Left kidney (tissue), 2 donors: ENCODE measurements around the gene PLPP4. TPM values are rescaled to one million over a fixed set of nuclear protein-coding genes. Genes with fewer than 3 reads are reported as not detected.

Experiments
- DNase-seq: peaks from one replicate; pipeline ENCODE4 v3.0.0-alpha.2; 2013
- polyA plus RNA-seq: library from polyadenylated mRNA; unstranded; fragments of 120-200 nt; gene quantifications from one replicate; pipeline ENCODE4 v1.2.1, GENCODE V29; 2013; ENCODE audit not compliant: insufficient read length

Gene PLPP4
- polyA plus RNA-seq, 1 donor: 4.6 TPM

DNA sequence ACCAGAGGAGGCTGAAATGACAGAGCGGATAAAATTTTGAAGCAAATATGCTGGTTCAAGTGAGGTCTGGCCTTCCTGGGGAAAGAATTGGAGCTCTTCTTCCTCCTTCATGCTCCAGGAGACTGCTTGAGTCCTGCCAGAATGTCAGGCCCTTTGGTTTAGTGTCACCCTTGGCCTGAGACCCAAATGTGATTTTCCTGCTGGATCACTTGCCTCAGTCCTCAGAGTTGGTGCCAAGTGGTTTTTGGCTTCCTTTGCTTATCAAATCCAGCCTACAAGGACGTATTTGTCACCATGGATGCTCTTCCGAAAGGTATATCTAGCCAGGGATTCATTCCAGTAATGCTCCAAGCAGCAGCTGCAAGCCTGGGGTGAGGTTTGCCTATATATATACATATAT is 118.4 kb downstream of the PLPP4 start:
- DNase-seq: no peak

DNA sequence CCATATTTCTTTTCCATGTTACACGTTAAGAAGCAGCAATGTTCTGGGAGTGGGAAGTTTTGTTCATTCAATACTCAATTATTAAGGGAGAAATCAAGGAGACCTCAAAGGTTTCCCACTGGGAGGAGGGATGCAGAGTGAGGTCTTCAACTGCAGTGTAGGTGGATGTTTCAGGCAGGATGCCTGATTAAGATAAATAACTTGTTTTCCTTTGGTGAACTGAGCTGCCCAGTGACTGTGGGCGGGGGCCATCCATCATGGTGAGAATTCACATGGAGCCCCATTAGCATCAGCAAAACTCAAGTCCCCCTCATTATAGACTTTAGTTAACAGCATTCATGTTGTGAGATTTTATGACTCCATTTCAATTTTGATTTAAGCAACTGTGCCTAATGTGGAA is 121.1 kb downstream of the PLPP4 start:
- peak; percentile 26 for DNase-seq

DNA sequence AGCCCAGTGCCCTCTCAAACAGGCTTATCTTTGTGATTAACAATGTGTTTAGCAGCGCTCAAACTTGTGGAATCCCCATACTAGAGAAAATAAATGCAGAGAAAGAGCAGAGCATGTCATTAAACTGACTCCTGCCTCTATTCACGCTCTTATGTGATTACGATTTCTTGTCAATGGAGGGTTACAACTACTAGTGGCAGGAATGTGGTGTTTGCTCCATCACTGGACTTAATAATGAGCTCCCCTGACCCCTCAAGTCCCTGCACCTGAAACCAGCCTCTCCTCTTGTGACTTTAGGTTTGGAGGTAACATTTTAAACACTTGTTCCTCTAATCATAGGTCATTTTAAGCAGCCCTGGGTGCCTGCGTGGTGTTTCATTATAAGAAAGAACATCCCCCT is 121.9 kb downstream of the PLPP4 start:
- no peak for DNase-seq

DNA sequence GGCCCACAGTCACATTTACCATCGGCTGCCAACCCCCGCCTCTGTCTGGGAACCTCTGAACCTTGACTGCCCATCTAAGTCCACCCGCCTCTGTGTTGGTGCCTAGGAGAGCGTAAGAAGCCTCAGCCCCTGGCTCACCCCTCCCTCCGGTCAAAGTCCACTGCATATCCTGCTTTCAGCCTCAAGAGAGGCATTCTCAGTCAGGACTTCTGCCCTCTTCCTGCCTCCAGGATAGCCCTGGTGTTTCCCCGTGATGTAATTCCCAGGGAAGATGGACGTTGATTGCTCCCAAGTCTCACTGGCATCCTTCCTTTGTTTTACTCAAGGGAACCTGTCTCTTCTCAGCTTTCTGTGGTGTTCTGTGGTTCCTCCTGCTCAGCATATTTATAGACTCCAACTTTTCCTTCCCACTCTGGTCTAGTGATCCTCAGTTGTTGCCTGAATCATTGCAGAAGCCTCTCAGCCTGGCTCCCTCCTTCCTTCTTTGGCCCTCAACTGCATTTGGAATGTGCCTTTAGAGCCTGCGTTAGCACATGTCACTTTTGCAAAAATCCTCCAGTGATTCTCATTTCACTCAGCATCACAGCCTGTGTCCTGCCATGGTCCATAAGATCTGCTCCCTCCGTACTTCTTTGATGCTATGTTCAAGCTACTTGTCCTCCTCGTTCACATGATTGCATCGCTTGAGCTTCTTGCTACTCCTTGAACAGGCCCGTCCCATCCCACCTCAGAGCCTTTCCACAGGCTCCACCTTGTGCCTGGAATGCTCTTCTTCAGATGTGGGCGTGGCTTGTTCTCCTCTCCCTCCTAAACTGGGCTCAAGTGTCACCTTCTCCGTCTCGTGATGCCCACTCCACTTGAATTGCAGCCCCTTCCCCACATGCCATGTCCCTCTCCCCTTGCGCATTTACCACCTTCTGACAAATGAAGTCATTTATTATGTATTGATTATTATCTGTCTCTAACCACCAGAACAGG is 124.2 kb downstream of the PLPP4 start:
- DNase-seq: peak; percentile 53

DNA sequence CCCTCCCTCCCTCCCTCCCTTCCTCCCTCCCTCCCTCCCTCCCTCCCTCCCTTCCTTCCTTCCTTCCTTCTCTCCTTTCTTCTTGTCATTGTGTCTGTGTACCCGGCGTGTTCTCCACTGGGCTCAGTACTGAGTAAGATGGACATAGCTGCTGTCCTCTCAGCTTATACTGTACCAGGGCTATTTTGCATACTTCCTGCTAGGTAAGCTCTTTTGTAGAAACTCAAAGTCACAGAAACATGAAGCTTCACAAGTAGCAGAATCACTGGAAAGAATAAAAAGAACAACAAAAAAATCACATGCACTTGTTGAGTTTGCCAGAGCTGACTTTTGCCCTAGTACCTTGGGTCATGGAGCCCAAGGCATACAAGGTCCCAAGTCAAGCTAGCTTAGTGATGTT is 125.7 kb downstream of the PLPP4 start:
- DNase-seq: no peak

DNA sequence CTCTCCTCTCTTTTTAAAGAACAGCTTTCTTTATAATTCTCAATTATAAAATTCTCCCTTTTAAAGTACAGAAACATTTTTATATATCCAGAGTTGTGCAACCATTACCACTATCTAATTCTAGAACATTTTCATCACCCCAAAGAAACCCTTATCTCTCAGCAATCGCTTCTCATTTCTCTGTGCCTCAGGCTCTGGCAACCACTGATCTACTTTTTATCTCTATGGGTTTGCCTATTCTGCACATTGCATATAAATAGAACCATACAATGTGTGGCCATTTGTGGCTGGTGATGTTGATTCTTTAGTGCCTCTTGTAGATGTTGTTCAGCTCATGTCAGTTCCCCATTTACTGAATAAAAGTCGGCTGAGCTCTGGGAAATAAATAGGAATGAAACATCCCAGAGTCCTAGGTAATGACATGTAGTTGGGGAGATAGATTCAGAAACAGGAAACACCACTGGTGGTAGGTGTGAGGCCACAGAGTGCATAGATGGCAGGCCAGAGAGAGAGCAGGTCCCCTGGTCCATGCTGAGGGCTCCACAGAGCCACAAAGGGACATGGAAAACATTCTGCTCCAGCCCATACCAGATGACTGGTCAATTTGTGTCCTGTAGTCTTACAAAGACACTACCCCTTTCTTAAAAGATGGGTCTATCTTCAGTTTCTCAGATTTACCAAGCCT is 126.5 kb downstream of the PLPP4 start:
- DNase-seq: no peak

DNA sequence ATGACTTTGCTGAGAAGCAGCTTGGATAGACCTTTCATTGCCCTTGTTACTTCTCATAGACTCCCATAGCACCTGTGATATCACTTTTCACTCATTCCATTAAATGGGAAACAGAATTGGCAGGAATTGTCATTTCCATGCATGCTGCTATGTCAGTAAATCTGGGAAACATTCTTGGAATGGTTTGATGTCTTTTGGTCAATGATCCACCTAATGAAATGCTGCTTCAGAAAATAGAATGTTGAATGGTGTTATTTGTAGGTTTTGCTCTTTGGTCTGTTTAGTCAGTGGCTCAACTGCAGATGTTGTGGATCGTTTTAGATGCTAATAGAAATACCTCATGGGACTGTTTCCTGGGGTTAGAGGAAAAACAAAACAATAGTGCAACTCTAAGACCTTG is 127.8 kb downstream of the PLPP4 start:
- DNase-seq: no peak

DNA sequence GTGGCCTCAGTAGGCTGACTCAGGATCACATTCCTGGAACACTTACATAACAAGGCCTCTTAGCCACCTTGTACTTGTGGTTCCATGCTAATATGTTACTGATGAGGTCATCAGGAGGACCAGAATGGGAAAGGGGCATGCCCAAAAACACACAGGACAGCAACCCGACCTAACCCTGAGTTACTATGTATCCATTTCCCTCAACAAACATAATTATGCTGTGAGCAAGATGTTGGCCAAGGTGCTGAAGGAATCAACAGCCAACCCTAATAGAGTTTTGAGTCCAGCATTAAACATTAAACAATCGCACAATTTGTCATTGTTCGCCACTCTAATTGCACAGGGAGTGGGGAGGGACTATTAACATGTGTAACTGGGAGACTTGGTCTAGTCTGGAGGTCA is 129.4 kb downstream of the PLPP4 start:
- no peak for DNase-seq

DNA sequence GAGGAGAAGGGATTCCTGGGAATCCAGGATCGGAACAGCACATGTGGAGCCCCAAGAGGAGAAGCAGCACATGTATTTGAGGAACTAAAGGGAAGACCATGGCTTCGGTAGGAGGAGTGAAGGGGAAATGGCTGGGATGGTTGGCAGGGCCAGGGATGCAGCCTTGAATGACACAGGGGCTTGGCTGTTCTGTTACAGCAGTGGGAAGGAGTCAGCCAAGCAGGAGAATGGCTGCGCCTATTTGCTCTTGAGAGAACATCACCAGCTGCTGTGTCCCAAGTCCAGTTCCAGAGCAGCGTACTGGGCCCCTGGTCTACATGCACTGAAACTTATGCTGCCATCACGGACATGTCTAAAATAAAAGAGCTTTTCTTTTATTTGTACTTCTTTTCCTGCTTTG is 130.0 kb downstream of the PLPP4 start:
- DNase-seq: no peak

DNA sequence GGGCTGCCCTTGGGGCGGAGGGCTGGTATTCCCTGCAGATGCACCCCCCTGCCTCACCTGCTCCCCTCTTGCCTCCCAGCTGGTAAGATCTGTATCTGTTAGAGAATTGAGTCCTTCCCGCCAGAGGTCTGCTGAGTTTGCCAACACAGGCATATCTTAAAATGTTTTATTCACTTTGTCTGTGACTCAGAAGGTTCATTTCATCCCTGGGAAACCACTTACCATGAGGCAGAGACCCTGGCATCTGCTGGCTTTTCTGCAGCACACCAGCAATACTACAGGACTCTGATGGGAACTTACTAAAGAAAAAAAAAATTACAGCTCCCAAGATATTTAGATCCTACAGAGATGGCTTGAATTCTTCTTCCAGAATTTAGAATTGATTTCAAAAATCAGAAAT is 131.3 kb downstream of the PLPP4 start:
- DNase-seq: no peak

DNA sequence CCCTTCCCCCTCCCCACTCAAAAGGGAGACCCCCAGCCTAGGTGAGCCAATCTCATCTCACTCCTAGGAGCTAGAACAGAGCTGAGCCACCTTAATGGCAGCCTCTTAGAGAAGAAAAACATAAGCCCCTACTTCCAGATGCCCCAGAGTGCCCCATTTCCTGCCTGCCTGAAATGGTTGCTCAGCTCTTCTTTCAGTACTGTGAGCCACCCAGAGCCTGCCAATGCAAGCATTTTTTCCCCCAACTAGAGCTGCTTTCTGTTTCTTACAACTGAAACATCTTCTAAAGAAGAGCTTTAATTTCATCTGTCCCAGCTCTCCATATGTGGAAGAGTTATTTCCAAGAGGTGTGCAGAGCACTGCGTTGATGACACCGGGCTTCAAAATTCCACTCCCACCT is 136.7 kb downstream of the PLPP4 start:
- no peak for DNase-seq

DNA sequence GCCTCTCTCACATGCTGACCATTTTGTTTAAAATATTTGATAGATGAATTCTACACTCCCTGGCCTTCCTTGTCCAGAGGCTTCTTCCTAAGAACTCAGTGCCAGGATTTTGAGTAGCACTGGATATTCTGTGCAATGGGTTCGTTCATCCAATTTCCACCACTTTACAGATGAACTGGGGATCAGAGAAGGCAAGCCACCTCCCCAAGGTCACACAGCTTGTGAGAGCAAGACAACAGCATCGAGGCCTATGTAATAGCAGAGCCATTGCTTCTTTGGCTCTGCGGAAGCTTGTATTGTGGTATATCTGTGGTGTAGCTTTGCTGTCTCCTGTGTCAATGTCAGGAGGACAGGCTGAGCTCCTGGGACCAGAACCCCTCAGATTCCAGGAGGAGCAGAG is 140.9 kb downstream of the PLPP4 start:
- DNase-seq: no peak

DNA sequence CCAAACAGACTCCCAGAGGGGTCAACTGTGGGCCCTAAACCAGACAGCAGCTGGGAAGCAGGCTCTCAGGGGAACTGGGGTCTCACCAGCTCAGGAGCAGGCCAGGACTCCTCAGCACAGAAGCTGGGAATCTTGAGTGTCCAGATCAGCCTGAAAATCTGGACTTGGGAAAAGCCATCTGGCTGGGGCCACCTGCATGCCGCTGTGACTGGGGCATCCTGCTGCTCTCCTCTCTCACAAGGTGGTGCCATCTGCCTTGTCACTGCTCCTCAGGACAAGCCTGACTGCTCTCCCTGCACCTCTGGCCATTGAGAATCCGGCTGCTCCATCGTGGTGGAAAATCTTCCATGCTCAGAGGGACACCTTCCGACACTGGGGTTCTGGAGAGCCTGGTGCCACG is 141.4 kb downstream of the PLPP4 start:
- no peak for DNase-seq

DNA sequence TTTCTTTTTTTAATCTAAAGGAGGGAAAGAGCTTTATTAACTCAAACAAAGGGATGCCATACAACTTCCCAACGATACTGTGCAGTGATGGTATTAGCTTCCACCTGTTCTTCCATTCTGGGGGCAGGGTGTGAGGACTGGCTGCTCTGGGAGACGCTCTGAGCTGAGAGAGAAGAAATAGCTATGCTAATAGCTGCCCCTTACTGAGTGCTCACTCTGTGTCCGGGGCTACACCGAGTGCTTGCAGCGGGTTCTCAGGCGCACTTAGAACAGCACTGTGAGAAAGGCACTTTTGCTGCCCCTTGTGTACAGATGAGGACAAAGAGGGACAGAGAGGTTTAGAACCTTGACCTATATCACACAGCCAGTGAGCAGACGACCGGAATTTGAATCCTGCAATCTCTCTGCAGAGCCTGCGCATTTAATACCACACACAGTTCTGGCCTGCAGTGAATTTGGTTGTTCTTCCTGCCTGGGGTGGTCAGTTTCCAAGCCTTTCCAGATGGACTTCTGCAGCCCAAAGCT is 142.2 kb downstream of the PLPP4 start:
- DNase-seq: no peak

DNA sequence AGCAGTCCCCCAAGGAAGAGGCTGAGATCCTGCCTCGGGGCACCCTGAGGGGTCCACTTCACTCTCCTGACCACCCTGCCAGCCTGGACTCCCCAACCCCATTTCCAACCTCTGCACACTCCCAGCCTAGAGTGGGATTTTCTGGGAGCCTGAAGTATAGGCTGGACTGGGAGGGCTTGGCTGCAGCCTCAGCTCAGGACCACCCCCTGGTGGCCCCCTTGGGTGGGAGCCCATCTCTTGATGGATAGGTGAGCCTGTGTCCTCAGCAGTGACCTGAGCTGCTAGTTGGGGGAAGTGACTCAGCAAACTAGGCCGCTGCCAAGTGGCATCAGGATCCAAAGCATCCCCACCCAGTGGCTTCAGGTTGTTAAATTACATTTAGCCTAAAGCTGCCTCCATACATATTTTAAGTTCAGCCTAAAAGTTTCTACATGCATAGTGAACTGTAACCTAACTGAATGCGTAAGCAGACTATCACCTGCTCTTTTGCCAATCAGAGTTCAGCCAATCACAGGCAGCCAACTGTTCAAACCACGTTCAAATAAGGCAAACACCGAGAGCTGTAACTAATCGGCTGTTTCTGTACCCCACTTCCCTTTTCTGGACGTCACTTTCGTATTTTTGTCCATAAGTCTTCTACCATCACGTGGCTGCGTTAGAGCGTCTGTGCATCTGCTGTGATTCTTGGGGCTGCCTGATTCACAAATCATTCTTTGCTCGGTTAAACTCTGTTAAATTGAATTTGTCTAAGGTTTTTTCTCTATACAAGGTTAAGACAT is 144.0 kb downstream of the PLPP4 start:
- peak; percentile 22 for DNase-seq

DNA sequence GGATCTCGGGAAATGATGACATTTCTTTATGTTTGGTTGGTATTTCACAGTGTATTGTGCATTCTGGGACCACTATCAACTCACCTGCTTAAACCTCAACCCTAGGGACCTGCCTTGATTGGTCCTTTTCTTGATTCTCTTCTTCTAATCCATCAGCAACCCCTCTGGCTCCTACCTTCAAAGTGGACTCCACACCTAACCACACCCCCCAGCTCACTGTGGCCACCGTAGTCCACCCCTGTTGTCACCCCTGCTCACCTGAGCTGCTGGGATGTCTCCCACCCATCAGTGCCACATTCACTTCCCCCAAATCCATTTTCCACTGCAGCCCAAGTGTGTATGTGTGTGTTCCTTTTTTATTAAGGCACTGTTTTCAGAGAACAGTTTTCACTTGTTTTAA is 145.0 kb downstream of the PLPP4 start:
- DNase-seq: no peak

DNA sequence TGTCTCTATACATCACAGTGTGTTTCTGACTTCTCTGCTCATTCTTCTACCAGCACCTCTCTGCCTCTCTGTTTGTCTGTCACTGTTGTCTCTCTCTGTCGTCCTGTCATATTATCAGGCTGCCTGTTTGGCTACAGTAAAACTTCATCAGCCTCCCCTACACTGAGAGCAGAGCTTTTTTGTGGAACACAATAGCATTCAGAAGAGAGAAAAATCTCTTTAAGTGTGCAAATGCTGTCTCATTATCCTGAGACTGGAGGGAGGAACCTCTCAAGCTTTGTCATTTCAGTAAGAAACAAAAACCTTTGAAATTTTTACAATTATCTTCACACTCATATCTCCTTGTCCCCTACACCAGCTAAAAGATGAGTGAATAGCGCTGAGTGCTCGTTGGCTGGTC is 148.4 kb downstream of the PLPP4 start:
- no peak for DNase-seq

DNA sequence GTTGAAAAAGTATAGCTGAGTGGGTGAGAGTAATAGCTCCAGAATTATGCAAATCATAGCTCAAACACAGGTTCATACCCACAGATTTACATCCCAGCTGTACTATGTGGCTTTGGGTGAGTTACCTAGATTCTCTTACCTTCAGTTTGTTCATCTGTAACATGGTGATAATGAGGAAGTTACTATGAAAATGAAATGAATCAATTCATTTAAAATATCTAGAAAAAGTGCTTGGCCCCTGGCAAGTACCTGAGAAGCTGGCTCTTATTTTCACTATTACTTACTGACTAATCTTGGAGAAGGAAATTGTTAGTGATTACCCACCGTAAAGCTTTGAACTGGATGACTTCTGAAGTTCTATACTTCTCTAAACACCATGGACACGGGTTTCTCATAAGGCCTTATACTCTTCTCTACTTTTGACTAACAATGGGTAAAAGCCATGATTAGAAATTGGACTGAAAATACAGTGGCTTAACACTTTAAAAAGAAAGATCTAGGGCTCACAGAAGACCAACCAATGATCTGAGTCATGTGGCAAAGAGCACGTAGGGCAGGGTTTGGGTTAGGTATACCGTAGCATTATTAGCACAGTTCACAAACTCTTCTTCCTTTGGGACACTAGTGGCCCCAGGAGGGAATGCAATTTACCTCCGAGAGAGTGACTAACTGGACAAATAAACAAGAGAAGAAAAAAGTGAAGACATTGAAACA is 149.2 kb downstream of the PLPP4 start:
- DNase-seq: no peak

DNA sequence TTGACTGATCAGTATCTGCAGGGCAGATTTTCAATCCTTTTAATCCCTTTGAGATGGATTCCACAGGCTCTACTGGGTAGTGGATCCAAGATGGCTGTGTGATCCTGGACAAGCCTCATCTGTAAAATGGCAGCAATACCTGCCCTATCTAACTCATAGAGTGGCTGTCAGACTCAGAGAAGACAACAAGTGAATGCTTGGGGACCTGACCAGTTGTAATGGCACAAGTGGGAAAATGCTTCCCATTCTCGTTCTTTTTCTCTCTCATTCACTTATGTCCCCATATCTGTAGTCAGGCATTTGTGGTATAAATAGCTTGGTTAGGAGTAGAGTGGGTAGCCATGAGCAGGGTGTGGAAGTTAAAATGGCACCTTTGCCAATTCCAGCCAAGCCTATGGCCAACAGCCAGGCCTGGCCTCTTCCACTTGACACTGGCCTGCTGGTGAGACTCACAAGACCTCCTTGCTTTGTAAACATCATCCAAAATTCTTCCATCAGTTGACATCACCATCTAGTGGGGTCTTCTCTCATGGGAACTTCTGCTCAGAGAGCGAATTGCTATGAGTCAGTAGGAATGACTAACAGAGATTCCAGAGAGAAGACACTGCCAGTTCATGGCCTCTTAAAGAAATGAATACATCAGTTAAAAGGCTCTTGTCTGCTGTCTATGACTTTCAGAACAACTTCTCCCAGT is 150.1 kb downstream of the PLPP4 start:
- no peak for DNase-seq

DNA sequence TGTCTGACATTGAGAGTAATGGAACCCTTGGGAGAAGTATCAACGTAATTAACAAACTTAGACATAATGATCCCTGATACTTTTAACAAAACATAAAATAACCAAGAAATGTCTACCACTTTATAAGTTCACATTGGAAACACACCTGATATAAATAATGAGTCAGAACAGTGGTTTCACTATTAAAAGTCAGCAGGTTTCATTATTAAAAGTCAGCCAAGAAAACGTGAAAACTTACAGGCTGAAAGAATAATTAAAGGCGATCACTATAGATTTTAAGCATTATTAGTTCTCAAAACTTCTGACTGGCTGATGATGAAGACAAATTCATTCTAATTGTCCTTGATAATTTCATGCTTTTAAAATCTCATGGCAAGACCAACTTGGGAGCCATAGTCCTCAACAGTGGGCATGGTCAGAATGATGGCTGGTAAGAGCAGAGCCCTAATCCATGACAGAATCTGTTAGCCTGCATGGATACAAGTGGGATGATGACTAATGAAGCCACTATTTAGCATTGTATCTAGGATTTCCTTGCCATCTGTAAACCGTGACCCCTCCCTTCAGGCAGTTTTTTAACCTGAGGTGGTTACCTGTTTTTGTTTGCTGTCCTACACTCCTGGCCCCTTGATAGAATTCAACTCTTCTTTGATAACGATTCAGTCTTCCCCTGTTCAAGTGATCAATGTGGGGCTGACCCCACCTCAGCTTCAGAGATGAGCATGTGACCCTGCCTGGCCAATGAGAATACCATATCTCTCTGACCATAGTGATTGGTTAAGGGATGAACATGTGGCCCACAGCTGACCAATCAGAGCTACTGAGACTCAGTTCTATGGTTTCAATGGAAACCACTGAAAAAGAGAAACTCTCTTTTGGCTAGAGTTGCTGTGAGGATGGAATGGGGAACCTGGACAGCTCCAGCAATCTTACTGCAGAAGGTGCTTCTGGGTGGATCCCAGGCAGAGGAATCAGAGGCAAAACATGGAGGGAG is 151.0 kb downstream of the PLPP4 start:
- no peak for DNase-seq
